Neural cell (in vitro differentiated cells): ENCODE results near the gene GAB2. TPM values are rescaled to one million over a fixed set of nuclear protein-coding genes. Genes with fewer than 3 reads are reported as not detected.

Experiments used
- H2AFZ ChIP-seq: fragments of 200-600, 300-800 bp; sonication (generic), shearing (Covaris generic); 2 replicates; pipeline ENCODE4 v1.6.0; 2014; ENCODE audit warnings: low read depth, mild to moderate bottlenecking, antibody characterized with exemption, low read length, moderate library complexity
- H3F3A ChIP-seq: fragments of 200-600 bp; shearing (Covaris generic); 2 replicates; pipeline ENCODE4 v1.6.1; 2016; ENCODE audit warnings: mild to moderate bottlenecking, moderate library complexity, mixed read lengths, antibody characterized with exemption, low read length; ENCODE audit not compliant: insufficient read depth, poor library complexity, severe bottlenecking
- H3K27ac ChIP-seq: fragments of 200-600, 300-800 bp; sonication (generic), shearing (Covaris generic); 2 replicates; pipeline ENCODE4 v1.5.1; 2014; ENCODE audit warnings: mild to moderate bottlenecking, low read length, moderate library complexity
- H3K27me3 ChIP-seq: fragments of 300-800, 200-600 bp; sonication (generic), shearing (Covaris generic); 2 replicates; pipeline ENCODE4 v1.6.0; 2014; ENCODE audit warnings: mild to moderate bottlenecking, low read depth, low read length, moderate library complexity; ENCODE audit not compliant: insufficient read depth
- H3K36me3 ChIP-seq: fragments of 300-800, 200-600 bp; sonication (generic), shearing (Covaris generic); 2 replicates; pipeline ENCODE4 v1.5.1; 2014; ENCODE audit warnings: mild to moderate bottlenecking, antibody characterized with exemption, low read length, moderate library complexity; ENCODE audit not compliant: insufficient read depth
- H3K4me2 ChIP-seq: fragments of 300-800, 200-600 bp; sonication (generic), shearing (Covaris generic); 2 replicates; pipeline ENCODE4 v1.6.0; 2014; ENCODE audit warnings: mild to moderate bottlenecking, low read length
- H3K4me3 ChIP-seq: fragments of 300-800, 200-600 bp; sonication (generic), shearing (Covaris generic); 2 replicates; pipeline ENCODE4 v1.5.1; 2014; ENCODE audit warnings: mild to moderate bottlenecking, low read length, moderate library complexity
- H3K79me2 ChIP-seq: fragments of 200-600 bp; shearing (Covaris generic); replicated peaks from 2 replicates; pipeline ENCODE4 v1.6.0; 2014; ENCODE audit warnings: mild to moderate bottlenecking, low read length, moderate library complexity; ENCODE audit not compliant: insufficient read depth
- H3K9ac ChIP-seq: fragments of 300-800, 200-600 bp; sonication (generic), shearing (Covaris generic); 2 replicates; pipeline ENCODE4 v1.6.1; 2016; ENCODE audit warnings: mild to moderate bottlenecking, low read length, mixed read lengths
- H3K9me2 ChIP-seq: fragments of 200-600 bp; shearing (Covaris generic); 2 replicates; pipeline ENCODE4 v1.6.1; 2016; ENCODE audit warnings: mild to moderate bottlenecking, low read length, mixed read lengths; ENCODE audit not compliant: insufficient read depth
- H3K9me3 ChIP-seq: fragments of 200-600, 300-800 bp; sonication (generic), shearing (Covaris generic); 2 replicates; pipeline ENCODE4 v1.6.1; 2016; ENCODE audit warnings: mild to moderate bottlenecking, mixed run types, low read length, moderate library complexity, mixed read lengths
- H4K20me1 ChIP-seq: fragments of 200-600 bp; shearing (Covaris generic); 2 replicates; pipeline ENCODE4 v1.6.1; 2016; ENCODE audit warnings: mild to moderate bottlenecking, mixed run types; ENCODE audit not compliant: insufficient read depth
- EP300 ChIP-seq: fragments of 450-650 bp; conservative IDR thresholded peaks from 2 replicates; pipeline ENCODE4 v1.6.1; 2014; ENCODE audit warnings: antibody characterized with exemption, mild to moderate bottlenecking, moderate library complexity; ENCODE audit not compliant: poor library complexity, severe bottlenecking
- EZH2 ChIP-seq: fragments of 200-600, 300-800 bp; shearing (Covaris generic), sonication (generic); IDR thresholded peaks from 2 replicates; pipeline ENCODE4 v1.6.1; 2014; ENCODE audit warnings: antibody characterized with exemption, low read length, borderline replicate concordance, mild to moderate bottlenecking; ENCODE audit not compliant: insufficient read depth, poor library complexity, severe bottlenecking
- MXI1 ChIP-seq: fragments of 450-650 bp; conservative IDR thresholded peaks from 2 replicates; pipeline ENCODE4 v1.6.1; 2014; ENCODE audit warnings: antibody characterized with exemption, mild to moderate bottlenecking; ENCODE audit not compliant: poor library complexity, severe bottlenecking
- POLR2AphosphoS5 ChIP-seq: IDR thresholded peaks from 2 replicates; pipeline ENCODE4 v1.6.1; 2012
- RAD21 ChIP-seq: fragments of 450-650 bp; conservative IDR thresholded peaks from 2 replicates; pipeline ENCODE4 v1.6.1; 2014; ENCODE audit warnings: antibody characterized with exemption, mild to moderate bottlenecking, moderate library complexity
- SMC3 ChIP-seq: fragments of 450-650 bp; conservative IDR thresholded peaks from 2 replicates; pipeline ENCODE4 v1.6.1; 2014; ENCODE audit warnings: antibody characterized with exemption, mild to moderate bottlenecking, moderate library complexity; ENCODE audit not compliant: poor library complexity
- TAF1 ChIP-seq: IDR thresholded peaks from 2 replicates; pipeline ENCODE4 v1.6.1; 2012; ENCODE audit warnings: low read depth
- polyA plus RNA-seq: library from polyadenylated mRNA; depleted of rRNA; stranded (reverse); fragments of >200 nt; gene quantifications from 2 replicates; pipeline ENCODE4 v1.2.3, GENCODE V29; 2014
- TF ChIP-seq, protein P1 (sequence below): fragments of 450-650 bp; IDR thresholded peaks from 2 replicates; pipeline ENCODE4 v1.5.1; 2014; ENCODE audit warnings: antibody characterized with exemption, mild to moderate bottlenecking, moderate library complexity; ENCODE audit not compliant: poor library complexity, severe bottlenecking
- TF ChIP-seq, protein P2 (sequence below): IDR thresholded peaks from 2 replicates; pipeline ENCODE4 v1.6.1; 2012; ENCODE audit warnings: borderline replicate concordance

Gene GAB2
- polyA plus RNA-seq, 1 donor from 2014 or later: 21.9 TPM

DNA sequence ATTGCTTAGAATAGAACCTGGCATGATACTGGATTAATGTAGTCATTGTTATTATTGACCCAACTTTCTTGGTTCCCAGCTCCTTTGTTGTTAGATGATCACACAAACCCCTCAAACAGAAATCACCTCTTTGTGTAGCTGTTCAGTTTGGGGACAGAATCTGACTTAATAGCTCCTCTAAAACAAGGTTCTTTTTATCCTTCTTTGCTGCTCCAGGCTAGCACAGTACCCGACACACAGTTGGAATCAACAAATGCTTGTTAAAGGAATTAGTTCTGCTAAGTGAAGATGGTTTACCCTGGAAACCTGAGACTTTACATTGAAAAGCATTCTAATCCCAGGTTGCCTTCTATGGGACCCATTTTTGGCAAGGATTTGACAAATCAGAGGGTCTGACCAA is 43.9 kb downstream of the GAB2 start:
- TF ChIP-seq POLR2AphosphoS5 (no peak), MXI1 (no peak), EZH2 (no peak), RAD21 (no peak)
- TF ChIP-seq, protein P1, sequence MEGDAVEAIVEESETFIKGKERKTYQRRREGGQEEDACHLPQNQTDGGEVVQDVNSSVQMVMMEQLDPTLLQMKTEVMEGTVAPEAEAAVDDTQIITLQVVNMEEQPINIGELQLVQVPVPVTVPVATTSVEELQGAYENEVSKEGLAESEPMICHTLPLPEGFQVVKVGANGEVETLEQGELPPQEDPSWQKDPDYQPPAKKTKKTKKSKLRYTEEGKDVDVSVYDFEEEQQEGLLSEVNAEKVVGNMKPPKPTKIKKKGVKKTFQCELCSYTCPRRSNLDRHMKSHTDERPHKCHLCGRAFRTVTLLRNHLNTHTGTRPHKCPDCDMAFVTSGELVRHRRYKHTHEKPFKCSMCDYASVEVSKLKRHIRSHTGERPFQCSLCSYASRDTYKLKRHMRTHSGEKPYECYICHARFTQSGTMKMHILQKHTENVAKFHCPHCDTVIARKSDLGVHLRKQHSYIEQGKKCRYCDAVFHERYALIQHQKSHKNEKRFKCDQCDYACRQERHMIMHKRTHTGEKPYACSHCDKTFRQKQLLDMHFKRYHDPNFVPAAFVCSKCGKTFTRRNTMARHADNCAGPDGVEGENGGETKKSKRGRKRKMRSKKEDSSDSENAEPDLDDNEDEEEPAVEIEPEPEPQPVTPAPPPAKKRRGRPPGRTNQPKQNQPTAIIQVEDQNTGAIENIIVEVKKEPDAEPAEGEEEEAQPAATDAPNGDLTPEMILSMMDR: no peak
- TF ChIP-seq, protein P2, sequence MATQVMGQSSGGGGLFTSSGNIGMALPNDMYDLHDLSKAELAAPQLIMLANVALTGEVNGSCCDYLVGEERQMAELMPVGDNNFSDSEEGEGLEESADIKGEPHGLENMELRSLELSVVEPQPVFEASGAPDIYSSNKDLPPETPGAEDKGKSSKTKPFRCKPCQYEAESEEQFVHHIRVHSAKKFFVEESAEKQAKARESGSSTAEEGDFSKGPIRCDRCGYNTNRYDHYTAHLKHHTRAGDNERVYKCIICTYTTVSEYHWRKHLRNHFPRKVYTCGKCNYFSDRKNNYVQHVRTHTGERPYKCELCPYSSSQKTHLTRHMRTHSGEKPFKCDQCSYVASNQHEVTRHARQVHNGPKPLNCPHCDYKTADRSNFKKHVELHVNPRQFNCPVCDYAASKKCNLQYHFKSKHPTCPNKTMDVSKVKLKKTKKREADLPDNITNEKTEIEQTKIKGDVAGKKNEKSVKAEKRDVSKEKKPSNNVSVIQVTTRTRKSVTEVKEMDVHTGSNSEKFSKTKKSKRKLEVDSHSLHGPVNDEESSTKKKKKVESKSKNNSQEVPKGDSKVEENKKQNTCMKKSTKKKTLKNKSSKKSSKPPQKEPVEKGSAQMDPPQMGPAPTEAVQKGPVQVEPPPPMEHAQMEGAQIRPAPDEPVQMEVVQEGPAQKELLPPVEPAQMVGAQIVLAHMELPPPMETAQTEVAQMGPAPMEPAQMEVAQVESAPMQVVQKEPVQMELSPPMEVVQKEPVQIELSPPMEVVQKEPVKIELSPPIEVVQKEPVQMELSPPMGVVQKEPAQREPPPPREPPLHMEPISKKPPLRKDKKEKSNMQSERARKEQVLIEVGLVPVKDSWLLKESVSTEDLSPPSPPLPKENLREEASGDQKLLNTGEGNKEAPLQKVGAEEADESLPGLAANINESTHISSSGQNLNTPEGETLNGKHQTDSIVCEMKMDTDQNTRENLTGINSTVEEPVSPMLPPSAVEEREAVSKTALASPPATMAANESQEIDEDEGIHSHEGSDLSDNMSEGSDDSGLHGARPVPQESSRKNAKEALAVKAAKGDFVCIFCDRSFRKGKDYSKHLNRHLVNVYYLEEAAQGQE: no peak
- peaks cover 43% of the 10 kb centered on the region for H3K79me2 ChIP-seq
- no peaks in the 10 kb centered on the region for H3F3A ChIP-seq
- no peak overlapping the region for H3K4me2 ChIP-seq
- H3K27me3 ChIP-seq: no peaks in the 10 kb centered on the region
- no peaks in the 10 kb centered on the region for H3K9me2 ChIP-seq
- H4K20me1 ChIP-seq: no peaks in the 10 kb centered on the region
- H3K9ac ChIP-seq: no peak overlapping the region
- no peak overlapping the region for H3K27ac ChIP-seq
- H3K4me3 ChIP-seq: no peak overlapping the region
- no peaks in the 10 kb centered on the region for H3K9me3 ChIP-seq
- no peaks in the 10 kb centered on the region for H3K36me3 ChIP-seq
- H2AFZ ChIP-seq: no peak overlapping the region

DNA sequence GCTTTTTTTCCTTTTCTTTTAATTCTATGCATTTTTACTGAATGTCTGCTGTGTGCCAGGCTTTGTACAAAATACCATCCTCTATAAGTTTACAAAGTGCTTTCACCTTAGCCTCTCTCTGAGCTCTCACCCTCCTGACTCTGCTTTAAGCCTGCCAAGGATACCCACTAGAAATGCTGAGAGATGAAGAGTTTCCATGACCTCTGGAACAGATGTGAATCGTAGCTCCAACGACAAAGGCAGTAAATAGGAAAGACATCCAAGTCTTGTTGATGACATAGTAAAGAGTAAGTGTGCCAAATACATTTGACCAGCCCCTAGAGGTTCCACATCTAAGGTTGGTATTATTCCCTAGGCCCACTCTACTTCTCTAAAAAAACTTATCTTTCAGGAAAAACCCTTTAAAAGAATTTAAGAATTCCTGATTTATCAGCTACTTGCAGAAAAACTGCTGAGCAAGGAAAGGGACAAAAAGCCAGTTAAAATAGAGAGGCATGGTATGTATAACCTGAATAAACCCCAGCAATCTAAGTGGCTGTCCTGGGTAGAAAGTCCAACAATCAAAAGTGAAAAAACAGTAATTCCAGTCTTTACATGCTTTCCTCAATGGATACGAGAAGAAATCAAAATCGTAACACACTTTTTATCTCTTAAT is 45.4 kb downstream of the GAB2 start:
- Histone ChIP-seq H3K4me2 (no peak overlapping the region), H3K79me2 (peaks cover 48% of the 10 kb centered on the region), H3K27me3 (no peaks in the 10 kb centered on the region), H2AFZ (no peak overlapping the region), H3K27ac (no peak overlapping the region), H3K9me2 (no peaks in the 10 kb centered on the region), H3K4me3 (no peak overlapping the region), H3F3A (no peaks in the 10 kb centered on the region), H3K36me3 (no peaks in the 10 kb centered on the region), H3K9me3 (no peaks in the 10 kb centered on the region), H3K9ac (no peak overlapping the region), H4K20me1 (no peaks in the 10 kb centered on the region)
- TF ChIP-seq EZH2 (no peak), SMC3 (no peak), EP300 (no peak), POLR2AphosphoS5 (no peak), MXI1 (no peak), RAD21 (no peak), TAF1 (no peak)
- TF ChIP-seq, protein P1: no peak
- TF ChIP-seq, protein P2: no peak
